Measurements from ENCODE around the gene PSMD5. TPM values are rescaled to one million over a fixed set of nuclear protein-coding genes. Genes with fewer than 3 reads are reported as not detected.
"Not testable (repeated sequence)": the region's sequence is repeated elsewhere in the genome, so short reads cannot be mapped to it uniquely, and the experiment has no call there.

The PSMD5 gene
- total RNA-seq, 2 donors from 2014 or later: 33.4 to 36.9 TPM

DNA sequence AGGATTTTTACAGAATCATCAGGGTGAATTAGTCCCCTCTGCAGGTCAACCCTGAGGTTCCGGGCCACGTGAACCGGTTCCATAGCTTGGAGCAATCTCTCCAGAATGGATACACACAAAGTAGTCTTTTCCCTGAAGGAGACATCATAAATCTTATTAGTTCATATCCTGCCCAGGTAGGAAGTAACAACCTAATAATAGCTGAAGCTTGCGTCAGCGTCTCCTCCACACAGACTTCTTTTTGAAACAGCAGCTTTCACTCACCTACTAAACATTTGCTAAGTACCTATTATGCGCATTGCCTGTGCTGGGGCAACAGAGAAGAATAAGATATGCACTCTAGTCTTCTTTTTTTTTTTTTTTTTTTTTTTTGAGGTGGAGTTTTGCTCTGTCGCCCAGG lies 9.4 kb downstream of the PSMD5 start:
- no peak for ATAC-seq
- DNase-seq: no peak
- intact Hi-C loops (cut with DNase I, micrococcal nuclease): no loop called here

DNA sequence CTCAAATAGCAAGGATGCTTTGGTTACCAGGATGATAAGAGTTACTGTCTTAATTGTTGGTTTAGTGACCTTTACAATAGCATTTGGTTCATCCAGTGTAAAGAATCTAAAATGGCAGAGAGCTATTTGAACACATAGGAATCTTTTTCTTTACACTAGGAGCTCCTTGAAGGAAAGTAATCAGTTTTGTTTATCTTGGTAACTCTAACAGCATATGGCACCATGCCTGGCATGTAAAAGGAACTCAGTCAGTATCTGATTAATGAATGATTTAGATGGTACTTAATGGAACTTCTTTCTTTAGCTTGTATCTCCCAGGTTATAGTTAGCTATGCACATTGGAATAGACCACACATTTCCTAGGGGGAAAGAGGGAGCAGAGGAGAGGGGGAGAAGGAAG lies 9.9 kb downstream of the PSMD5 start:
- intact Hi-C loops (cut with DNase I, micrococcal nuclease): no loop called here
- DNase-seq (no peak), ATAC-seq (no peak)

DNA sequence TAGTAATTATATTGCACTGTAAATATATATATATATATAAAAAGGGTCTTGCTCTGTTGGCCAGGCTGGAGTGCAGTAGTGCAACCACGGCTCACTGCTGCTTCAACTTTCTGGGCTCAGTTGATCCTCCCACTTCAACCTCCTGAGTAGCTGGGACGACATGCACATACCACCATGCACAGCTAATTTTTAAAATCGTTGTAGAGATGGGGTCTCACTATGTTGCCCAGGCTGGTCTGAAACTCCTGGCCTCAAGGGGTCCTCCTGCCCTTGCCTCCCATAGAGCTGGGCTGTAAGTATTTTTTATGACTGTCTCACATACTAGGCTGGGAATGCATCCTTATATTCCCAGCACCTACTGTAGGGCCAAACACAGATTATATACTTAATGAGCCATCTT lies 11.9 kb downstream of the PSMD5 start:
- no peak for DNase-seq
- ATAC-seq: no peak
- intact Hi-C loops (cut with DNase I, micrococcal nuclease): no loop called here

DNA sequence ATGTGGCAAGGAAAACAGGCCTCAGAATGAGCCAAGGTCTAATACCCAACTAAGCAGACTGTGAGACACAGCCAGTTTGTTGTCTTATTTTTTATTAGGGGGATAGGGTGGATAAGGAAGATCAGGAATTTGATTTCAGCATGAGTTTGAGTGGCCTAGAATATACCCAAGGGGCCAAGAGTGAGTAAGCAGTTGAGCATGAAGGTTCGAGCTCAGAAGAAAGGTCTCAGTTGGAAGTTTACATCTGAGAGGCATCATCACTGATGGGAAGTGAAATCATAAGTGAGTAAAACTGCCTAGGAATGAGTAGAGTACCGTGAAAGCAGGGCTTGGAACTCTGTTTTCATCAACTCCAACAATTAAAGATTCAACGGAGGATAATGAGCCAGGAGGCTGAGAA lies 12.6 kb downstream of the PSMD5 start:
- ATAC-seq (no peak), DNase-seq (no peak)
- intact Hi-C loops (cut with DNase I, micrococcal nuclease): no loop called here

DNA sequence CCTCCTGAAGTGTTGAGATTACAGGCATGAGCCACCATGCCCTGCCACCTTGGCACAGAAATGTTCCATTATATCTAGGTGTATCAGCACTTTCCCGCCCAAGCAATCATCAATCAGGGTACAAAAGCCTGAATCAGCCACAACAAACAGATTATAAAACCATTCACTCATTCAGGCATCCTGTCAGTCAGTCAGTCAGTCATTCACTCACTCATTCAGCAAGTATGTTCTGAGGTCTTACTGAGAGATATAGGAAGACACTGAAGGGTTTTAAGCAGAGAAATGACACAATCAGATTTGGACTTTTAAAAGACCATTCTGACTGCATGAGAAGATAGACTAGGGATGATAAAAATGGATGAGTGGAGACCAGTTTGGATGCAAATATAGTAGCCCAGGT lies 13.1 kb downstream of the PSMD5 start:
- intact Hi-C loops (cut with DNase I, micrococcal nuclease): no loop called here
- ATAC-seq: no peak
- DNase-seq: no peak

DNA sequence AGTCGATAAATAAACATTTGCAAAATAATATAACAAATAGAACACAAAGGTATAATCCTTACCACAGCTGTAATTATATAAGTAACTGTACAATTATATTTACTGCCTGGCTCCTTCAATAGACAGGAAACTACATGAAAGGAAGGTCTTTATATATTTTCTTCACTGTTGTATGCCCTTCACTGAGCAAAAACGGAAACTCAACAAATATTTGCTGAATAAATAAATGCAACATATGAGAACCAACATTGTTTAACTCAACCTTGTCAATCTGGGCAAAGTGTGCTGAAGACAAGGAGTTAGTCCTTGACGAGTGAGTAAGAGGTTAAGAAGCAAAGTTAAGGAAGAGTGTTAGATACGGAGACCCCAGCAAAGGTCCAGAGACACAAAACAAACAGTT lies 22.6 kb downstream of the PSMD5 start:
- intact Hi-C loops (cut with DNase I, micrococcal nuclease): no loop called here
- DNase-seq: no peak
- ATAC-seq: no peak

- ATAC-seq (no peak), DNase-seq (no peak)
- intact Hi-C loops (cut with DNase I, micrococcal nuclease): no loop called here
These were observed 24.1 kb downstream of the PSMD5 start for GRCh38 chr9:120818595-120818994.

- intact Hi-C loops (cut with DNase I, micrococcal nuclease): no loop called here
- no peak for DNase-seq
- no peak for ATAC-seq
These were observed 27.6 kb downstream of the PSMD5 start for GRCh38 chr9:120815075-120815474.

- no peak for DNase-seq
- ATAC-seq: no peak
- intact Hi-C loops (cut with DNase I, micrococcal nuclease): no loop called here
These were observed 33.8 kb downstream of the PSMD5 start for GRCh38 chr9:120808931-120809330.

- DNase-seq (no peak), ATAC-seq (no peak)
- intact Hi-C loops (cut with DNase I, micrococcal nuclease): no loop called here
These were observed 34.9 kb downstream of the PSMD5 start for GRCh38 chr9:120807607-120808379.

GRCh38 chr9:120804784-120805363 lies 37.8 kb downstream of the PSMD5 start:
- intact Hi-C loops (cut with DNase I, micrococcal nuclease); DNase-seq; ATAC-seq: not testable (repeated sequence)

DNA sequence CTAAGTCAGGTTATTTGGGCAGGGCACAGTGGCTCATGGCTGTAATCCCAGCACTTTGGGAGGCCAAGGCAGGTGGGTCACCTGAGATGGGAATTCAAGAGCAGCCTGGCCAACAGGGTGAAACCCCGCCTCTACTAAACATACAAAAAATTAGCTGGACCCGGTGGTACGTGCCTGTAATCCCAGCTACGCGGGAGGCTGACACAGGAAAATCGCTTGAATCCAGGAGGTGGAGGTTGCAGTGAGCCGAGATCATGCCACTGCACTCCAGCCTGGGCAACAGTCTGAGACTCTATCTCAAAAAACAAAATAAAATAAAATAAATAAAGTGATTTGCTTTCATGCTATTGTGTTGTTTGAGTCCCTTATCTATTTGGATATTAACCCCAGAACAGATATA lies 41.3 kb downstream of the PSMD5 start:
- intact Hi-C loops (cut with DNase I, micrococcal nuclease): no loop called here
- ATAC-seq (no peak), DNase-seq (no peak)

- DNase-seq (peak; percentile 93), ATAC-seq (peak; percentile 98)
- intact Hi-C loops (cut with DNase I, micrococcal nuclease): no loop called here
These were observed 49.6 kb downstream of the PSMD5 start, which contains the start of gene FBXW2 for GRCh38 chr9:120792898-120793765. FBXW2 (minus strand) TSS chr9:120793416; CDS start chr9:120788258, 5,158 bp downstream.

DNA sequence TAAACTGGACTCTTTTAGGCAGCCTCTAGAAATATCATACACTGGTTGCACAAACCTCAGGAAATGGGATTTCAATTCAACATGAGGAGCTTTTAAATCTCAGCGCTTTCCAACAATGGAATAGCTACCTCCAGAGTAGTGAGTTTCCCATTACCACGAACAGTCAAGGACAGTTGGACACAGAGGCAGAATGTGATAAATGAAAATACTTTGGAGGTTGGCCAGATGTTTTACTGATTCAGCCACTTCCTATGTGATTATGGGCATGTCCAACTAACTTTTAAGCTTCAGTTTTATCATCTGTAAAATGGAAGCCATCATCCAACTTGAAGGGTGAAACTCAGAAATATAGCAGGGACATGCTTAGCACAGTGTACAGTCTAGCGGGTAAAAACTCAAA lies 51.6 kb downstream of the PSMD5 start:
- DNase-seq: no peak
- intact Hi-C loops (cut with DNase I, micrococcal nuclease): no loop called here
- no peak for ATAC-seq

- intact Hi-C loops (cut with DNase I, micrococcal nuclease): no loop called here
- DNase-seq: no peak
- no peak for ATAC-seq
These were observed 54.8 kb downstream of the PSMD5 start for GRCh38 chr9:120787933-120788332.

DNA sequence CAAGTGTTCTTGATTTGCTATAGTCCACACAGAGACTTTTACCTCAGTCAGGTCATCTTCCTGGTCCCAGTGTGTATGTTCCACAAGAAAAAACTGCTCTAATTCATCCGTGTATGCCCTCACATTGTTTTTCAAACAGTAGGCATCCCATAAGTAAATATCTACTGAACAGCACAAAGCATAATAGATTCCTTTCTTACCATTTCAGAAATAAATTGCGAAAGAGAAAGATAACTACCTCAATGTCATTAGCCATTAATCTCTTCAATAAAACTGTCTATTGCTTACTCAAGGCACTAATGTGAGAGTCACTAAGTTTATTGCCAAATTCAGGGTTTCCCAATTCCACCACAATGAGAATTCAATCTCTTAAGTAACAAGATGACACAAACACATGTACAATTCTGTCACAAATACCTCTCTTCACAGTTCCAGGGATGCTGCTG lies 59.1 kb downstream of the PSMD5 start:
- DNase-seq: no peak
- no peak for ATAC-seq
- intact Hi-C loops (cut with DNase I, micrococcal nuclease): no loop called here

DNA sequence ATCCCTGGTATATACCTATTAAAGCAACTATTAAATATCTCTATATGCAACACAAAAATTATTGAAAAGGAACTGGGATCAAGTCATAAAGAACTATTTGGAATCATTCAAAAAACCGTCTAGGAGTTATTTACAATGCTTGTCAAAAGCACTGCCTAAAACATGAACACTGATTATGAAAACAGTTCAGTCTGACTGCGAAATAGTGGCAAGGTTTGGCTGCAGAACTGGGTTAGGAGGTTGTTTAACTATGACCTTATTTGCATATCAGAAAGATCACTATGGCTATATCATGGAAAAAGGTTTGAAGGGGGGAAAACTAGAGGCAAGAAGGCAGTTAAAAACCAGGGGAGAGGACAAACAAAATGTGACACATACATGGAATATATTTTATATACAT lies 61.5 kb downstream of the PSMD5 start:
- intact Hi-C loops (cut with DNase I, micrococcal nuclease): no loop called here
- no peak for ATAC-seq
- no peak for DNase-seq

DNA sequence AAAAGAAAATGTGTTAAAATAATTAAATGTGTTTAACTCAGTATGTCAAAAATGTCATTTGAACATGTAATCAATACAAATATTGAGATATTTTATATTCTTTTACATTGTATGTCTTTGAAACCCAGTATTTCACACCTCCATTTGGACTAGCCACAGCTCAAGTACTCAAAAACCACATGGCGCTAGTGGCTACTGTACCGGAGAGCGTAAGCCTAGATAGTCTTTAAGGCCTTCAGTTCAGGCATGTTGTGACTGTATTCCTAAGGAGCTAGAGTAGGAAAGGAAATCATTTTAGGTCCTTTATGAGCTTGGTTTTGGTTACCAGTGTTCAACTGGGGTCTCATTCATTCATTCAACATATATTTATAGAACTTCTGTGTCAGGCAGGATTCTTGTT lies 62.4 kb downstream of the PSMD5 start:
- no peak for DNase-seq
- intact Hi-C loops (cut with DNase I, micrococcal nuclease): no loop called here
- ATAC-seq: no peak

DNA sequence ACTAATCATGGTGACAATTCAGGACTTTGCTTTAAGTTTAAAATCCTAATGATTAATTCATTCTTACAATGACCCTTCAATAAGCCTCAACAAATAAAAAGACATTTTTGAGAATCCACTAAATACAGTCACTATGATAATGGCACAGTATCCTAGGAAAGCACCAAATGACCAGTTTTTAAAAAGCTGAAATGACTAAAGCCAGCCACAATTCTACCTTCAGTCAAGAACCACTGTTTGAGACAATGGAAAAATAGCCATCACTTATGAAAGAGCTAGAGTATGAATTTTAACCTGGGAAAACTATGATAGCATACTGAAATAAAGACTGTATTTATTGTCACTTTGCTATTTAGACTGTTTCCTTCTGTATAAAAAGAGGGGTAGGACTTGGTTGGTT lies 63.5 kb downstream of the PSMD5 start:
- intact Hi-C loops (cut with DNase I, micrococcal nuclease): no loop called here
- ATAC-seq: no peak
- DNase-seq: no peak

- intact Hi-C loops (cut with DNase I, micrococcal nuclease): no loop called here
- DNase-seq (no peak), ATAC-seq (no peak)
These were observed 64.0 kb downstream of the PSMD5 start for GRCh38 chr9:120778758-120779157.

Data from left colon (tissue), 2 donors.